ENCODE data around the gene PSMD12. TPM values are rescaled to one million over a fixed set of nuclear protein-coding genes. Genes with fewer than 3 reads are reported as not detected.

PSMD12 gene
- total RNA-seq, 4 donors from 2014 or later, result 24.1 to 45.3 (median 27.7) TPM

DNA sequence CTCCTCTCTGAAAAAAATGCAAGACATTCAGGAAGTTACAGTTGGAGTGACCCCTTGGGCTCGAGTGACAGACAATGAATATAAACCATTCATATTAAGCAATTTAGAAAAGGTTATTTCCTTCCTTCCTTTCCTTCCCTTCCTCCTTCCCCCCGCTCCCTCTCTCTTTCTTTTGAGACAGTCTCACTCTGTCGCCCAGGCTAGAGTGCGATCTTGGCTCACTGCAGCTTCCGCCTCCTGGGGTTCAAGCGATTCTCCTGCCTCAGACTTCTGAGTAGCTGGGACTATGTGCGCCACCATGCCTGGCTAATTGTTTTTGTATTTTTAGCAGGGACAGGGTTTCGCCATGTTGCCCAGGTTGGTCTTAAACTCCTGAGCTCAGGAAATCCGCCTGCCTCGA lies 13.2 kb downstream of the PSMD12 start:
- TF ChIP-seq, protein P1, sequence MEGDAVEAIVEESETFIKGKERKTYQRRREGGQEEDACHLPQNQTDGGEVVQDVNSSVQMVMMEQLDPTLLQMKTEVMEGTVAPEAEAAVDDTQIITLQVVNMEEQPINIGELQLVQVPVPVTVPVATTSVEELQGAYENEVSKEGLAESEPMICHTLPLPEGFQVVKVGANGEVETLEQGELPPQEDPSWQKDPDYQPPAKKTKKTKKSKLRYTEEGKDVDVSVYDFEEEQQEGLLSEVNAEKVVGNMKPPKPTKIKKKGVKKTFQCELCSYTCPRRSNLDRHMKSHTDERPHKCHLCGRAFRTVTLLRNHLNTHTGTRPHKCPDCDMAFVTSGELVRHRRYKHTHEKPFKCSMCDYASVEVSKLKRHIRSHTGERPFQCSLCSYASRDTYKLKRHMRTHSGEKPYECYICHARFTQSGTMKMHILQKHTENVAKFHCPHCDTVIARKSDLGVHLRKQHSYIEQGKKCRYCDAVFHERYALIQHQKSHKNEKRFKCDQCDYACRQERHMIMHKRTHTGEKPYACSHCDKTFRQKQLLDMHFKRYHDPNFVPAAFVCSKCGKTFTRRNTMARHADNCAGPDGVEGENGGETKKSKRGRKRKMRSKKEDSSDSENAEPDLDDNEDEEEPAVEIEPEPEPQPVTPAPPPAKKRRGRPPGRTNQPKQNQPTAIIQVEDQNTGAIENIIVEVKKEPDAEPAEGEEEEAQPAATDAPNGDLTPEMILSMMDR (IDR thresholded peaks at IDR 0.05; ENCODE audit: low read depth), result no peak

GRCh38 chr17:67349420-67349819 lies 17.0 kb downstream of the PSMD12 start:
- TF ChIP-seq, protein P1 (IDR thresholded peaks at IDR 0.05; ENCODE audit: low read depth), result no peak

DNA sequence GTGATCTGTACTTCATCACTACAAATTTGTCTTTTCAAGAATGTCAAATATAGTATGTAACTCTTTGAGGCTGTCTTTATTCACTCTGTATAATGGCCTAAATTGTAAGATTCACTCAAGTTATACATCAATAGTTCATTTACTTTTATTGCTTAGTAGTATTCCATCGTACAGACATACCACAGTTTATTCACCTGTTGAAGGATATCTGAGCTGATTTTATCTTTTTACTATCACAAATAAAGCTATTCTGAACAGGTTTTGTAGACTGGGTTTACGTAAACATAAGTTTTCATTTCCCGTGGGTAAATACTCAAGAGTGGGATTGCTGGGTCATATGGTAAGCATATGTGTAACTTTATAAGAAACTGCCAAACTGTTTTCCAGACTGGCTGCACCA lies 18.6 kb downstream of the PSMD12 start:
- TF ChIP-seq, protein P1 (IDR thresholded peaks at IDR 0.05; ENCODE audit: low read depth), result no peak

DNA sequence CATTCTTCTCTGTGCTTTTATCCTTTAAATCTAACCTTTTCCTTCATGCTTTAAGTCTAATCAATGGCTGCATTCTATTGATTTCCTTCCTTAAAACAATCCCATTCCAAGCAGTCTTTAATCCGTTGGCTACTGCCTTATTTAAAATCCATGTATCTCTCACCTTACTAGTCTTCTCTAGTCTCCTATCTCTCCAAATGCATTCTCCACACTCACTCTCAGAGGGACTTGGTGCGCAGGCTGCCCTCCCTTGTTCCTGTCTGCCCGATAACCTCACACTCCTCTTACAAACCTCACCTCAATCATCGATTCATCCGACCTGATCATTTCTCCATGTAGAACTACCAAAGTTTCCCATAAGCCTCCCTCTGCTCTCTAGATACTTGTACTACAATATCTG lies 23.1 kb downstream of the PSMD12 start:
- TF ChIP-seq, protein P1 (IDR thresholded peaks at IDR 0.05; ENCODE audit: low read depth), result no peak

GRCh38 chr17:67336859-67337258 lies 29.5 kb downstream of the PSMD12 start:
- TF ChIP-seq, protein P1 (IDR thresholded peaks at IDR 0.05; ENCODE audit: low read depth), result no peak

GRCh38 chr17:67335245-67335835 lies 31.0 kb downstream of the PSMD12 start:
- TF ChIP-seq, protein P1 (IDR thresholded peaks at IDR 0.05; ENCODE audit: low read depth), result no peak

DNA sequence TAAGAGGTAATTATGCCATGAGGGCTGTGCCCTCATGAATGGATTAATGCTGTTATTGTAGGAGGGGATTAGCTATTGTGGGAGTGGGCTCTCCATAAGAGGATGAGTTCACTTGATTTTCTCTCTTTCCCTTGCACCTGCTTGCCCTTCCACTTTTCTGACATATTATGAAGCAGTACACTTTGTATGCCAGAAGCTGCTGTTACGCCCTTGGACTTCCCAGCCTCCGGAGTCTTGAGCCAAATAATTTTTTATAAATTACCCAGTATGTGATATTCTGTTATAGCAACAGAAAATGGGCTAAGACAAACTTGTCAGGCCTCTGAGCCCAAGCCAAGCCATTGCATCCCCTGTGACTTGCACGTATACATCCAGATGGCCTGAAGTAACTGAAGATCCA lies 38.4 kb downstream of the PSMD12 start:
- TF ChIP-seq, protein P1 (IDR thresholded peaks at IDR 0.05; ENCODE audit: low read depth), result no peak
